H9 (cell line): ENCODE measurements around the gene ERCC6L. TPM values are rescaled to one million over a fixed set of nuclear protein-coding genes. Genes with fewer than 3 reads are reported as not detected.

ENCODE experiments used
- DNase-seq: peaks from one replicate; pipeline ENCODE4 v3.0.0-alpha.2; 2017
- H2AFZ ChIP-seq: one replicate; pipeline ENCODE4 v1.6.1; 2013; ENCODE audit warnings: mild to moderate bottlenecking, low read length, control low read depth, moderate library complexity
- H2AK5ac ChIP-seq: 2 replicates; pipeline ENCODE4 v1.6.1; 2013; ENCODE audit warnings: low read length, control low read depth, mixed read lengths; ENCODE audit not compliant: insufficient read length
- H2BK120ac ChIP-seq: one replicate; pipeline ENCODE4 v1.6.1; 2013; ENCODE audit warnings: low read depth, mild to moderate bottlenecking, low read length, control low read depth, inconsistent platforms; ENCODE audit not compliant: poor library complexity, severe bottlenecking
- H2BK12ac ChIP-seq: 2 replicates; pipeline ENCODE4 v1.6.1; 2013; ENCODE audit warnings: low read length, control low read depth, mixed read lengths, low read depth; ENCODE audit not compliant: insufficient read length
- H2BK15ac ChIP-seq: 2 replicates; pipeline ENCODE4 v1.6.1; 2013; ENCODE audit warnings: low read depth, low read length, control low read depth
- H2BK20ac ChIP-seq: one replicate; pipeline ENCODE4 v1.6.1; 2013; ENCODE audit warnings: low read depth, mild to moderate bottlenecking, low read length, control low read depth, inconsistent platforms; ENCODE audit not compliant: poor library complexity, severe bottlenecking
- H2BK5ac ChIP-seq: 2 replicates; pipeline ENCODE4 v1.6.1; 2013; ENCODE audit warnings: low read length, control low read depth, mixed read lengths; ENCODE audit not compliant: insufficient read length
- H3K14ac ChIP-seq: 2 replicates; pipeline ENCODE4 v1.6.1; 2013; ENCODE audit warnings: low read length, control low read depth; ENCODE audit not compliant: insufficient read depth
- H3K18ac ChIP-seq: 2 replicates; pipeline ENCODE4 v1.6.1; 2013; ENCODE audit warnings: low read depth, mild to moderate bottlenecking, mixed read lengths, low read length, control low read depth; ENCODE audit not compliant: insufficient read length
- H3K23ac ChIP-seq: 2 replicates; pipeline ENCODE4 v1.6.1; 2013; ENCODE audit warnings: low read length, control low read depth, mixed read lengths, low read depth; ENCODE audit not compliant: insufficient read length
- H3K23me2 ChIP-seq: 2 replicates; pipeline ENCODE4 v1.6.1; 2013; ENCODE audit warnings: low read depth, mild to moderate bottlenecking, mixed read lengths, low read length, control low read depth; ENCODE audit not compliant: insufficient read length, poor library complexity, severe bottlenecking
- H3K27ac ChIP-seq: 2 replicates; pipeline ENCODE4 v1.5.1; 2013; ENCODE audit warnings: low read length, control low read depth, mixed read lengths, low read depth; ENCODE audit not compliant: insufficient read length
- H3K27me3 ChIP-seq: 2 replicates; pipeline ENCODE4 v1.6.1; 2013; ENCODE audit warnings: low read length, control low read depth, inconsistent platforms; ENCODE audit not compliant: insufficient read depth
- H3K4ac ChIP-seq: 2 replicates; pipeline ENCODE4 v1.6.1; 2013; ENCODE audit warnings: low read depth, mild to moderate bottlenecking, control low read depth, inconsistent platforms, low read length, moderate library complexity
- H3K4me1 ChIP-seq: 2 replicates; pipeline ENCODE4 v1.6.1; 2013; ENCODE audit warnings: low read length, control low read depth, inconsistent platforms; ENCODE audit not compliant: insufficient read depth
- H3K4me2 ChIP-seq: 2 replicates; pipeline ENCODE4 v1.6.1; 2013; ENCODE audit warnings: low read length, control low read depth, mixed read lengths; ENCODE audit not compliant: insufficient read length, insufficient read depth
- H3K56ac ChIP-seq: 2 replicates; pipeline ENCODE4 v1.6.1; 2013; ENCODE audit warnings: low read depth, mild to moderate bottlenecking, mixed read lengths, low read length, control low read depth; ENCODE audit not compliant: insufficient read length
- H3K79me1 ChIP-seq: 2 replicates; pipeline ENCODE4 v1.6.1; 2013; ENCODE audit warnings: low read depth, mild to moderate bottlenecking, moderate library complexity, low read length, control low read depth, inconsistent platforms; ENCODE audit not compliant: insufficient read depth, poor library complexity, severe bottlenecking
- H3K79me2 ChIP-seq: 2 replicates; pipeline ENCODE4 v1.6.1; 2013; ENCODE audit warnings: low read length, control low read depth, inconsistent platforms; ENCODE audit not compliant: insufficient read depth
- H3K9ac ChIP-seq: 2 replicates; pipeline ENCODE4 v1.6.1; 2013; ENCODE audit warnings: low read length, control low read depth, mixed read lengths; ENCODE audit not compliant: insufficient read length; ENCODE audit errors: extremely low read depth
- H3K9me3 ChIP-seq: one replicate; pipeline ENCODE4 v1.6.1; 2013; ENCODE audit warnings: low read depth, low read length, inconsistent platforms; ENCODE audit not compliant: control insufficient read depth
- H3T11ph ChIP-seq: one replicate; pipeline ENCODE4 v1.6.1; 2013; ENCODE audit warnings: mild to moderate bottlenecking, low read length, control low read depth, inconsistent platforms
- H4K20me1 ChIP-seq: one replicate; pipeline ENCODE4 v1.6.1; 2013; ENCODE audit not compliant: control insufficient read depth, insufficient read length, insufficient read depth
- H4K5ac ChIP-seq: 2 replicates; pipeline ENCODE4 v1.6.1; 2013; ENCODE audit warnings: low read depth, mild to moderate bottlenecking, mixed read lengths, low read length, control low read depth; ENCODE audit not compliant: insufficient read length
- H4K8ac ChIP-seq: replicated peaks from 2 replicates; pipeline ENCODE4 v1.6.1; 2013; ENCODE audit warnings: low read length, control low read depth, mixed read lengths, low read depth; ENCODE audit not compliant: insufficient read length
- H4K91ac ChIP-seq: 2 replicates; pipeline ENCODE4 v1.6.1; 2013; ENCODE audit warnings: low read depth, mild to moderate bottlenecking, moderate library complexity, mixed read lengths, low read length, control low read depth; ENCODE audit not compliant: insufficient read length
- H3K27ac Mint-ChIP-seq, 3 experiments: 2 replicates in 2 of 3; 3 replicates in 1 of 3; pipeline ENCODE4 v1.8.0; 2020 to 2021; ENCODE audit warnings: mixed read lengths in 3 of 3, mild to moderate bottlenecking in 1 of 3, moderate library complexity in 1 of 3
- H3K27me3 Mint-ChIP-seq: 2 replicates; pipeline ENCODE4 v1.8.0; 2021; ENCODE audit warnings: low read depth, mild to moderate bottlenecking, moderate library complexity, mixed read lengths
- H3K36me3 Mint-ChIP-seq, 3 experiments: 2 replicates in 2 of 3; 3 replicates in 1 of 3; pipeline ENCODE4 v1.8.0; 2020 to 2021; ENCODE audit warnings: low read depth in 3 of 3, mixed read lengths in 3 of 3; ENCODE audit not compliant: insufficient read depth in 1 of 3
- H3K4me1 Mint-ChIP-seq, 2 experiments: 2 replicates each; pipeline ENCODE4 v1.8.0; 2020; ENCODE audit warnings: mixed read lengths in 2 of 2
- H3K4me3 Mint-ChIP-seq, 2 experiments: 2 replicates in 1 of 2; 3 replicates in 1 of 2; pipeline ENCODE4 v1.8.0; 2020 to 2021; ENCODE audit warnings: mild to moderate bottlenecking in 2 of 2, mixed read lengths in 2 of 2, moderate library complexity in 1 of 2
- H3K9me3 Mint-ChIP-seq, 2 experiments: 2 replicates in 1 of 2; 3 replicates in 1 of 2; pipeline ENCODE4 v1.8.0; 2020; ENCODE audit warnings: mild to moderate bottlenecking in 2 of 2, mixed read lengths in 2 of 2, moderate library complexity in 1 of 2
- WGBS: extraction: QIAGEN DNeasy Blood & Tissue Kit; methylation state at CpG from one replicate; pipeline ENCODE4 v1.1.7; 2013; ENCODE audit warnings: missing lambda C conversion rate, low lambda C conversion rate, mixed read lengths; ENCODE audit not compliant: insufficient read length; ENCODE audit errors: extremely low coverage; 5-methylcytosine and 5-hydroxymethylcytosine counted together
- total RNA-seq: library from RNA; stranded (reverse); gene quantifications from 2 replicates; pipeline ENCODE4 v1.2.1, GENCODE V29; 2021
- TF ChIP-seq, protein P1 (sequence below): fragments of 200-600 bp; sonication (generic); conservative IDR thresholded peaks from 3 replicates; pipeline ENCODE4 v1.8.0; 2021; ENCODE audit warnings: antibody characterized with exemption, mild to moderate bottlenecking

Gene ERCC6L
- total RNA-seq, 1 experiment from 2014 or later: 18.1 TPM

DNA sequence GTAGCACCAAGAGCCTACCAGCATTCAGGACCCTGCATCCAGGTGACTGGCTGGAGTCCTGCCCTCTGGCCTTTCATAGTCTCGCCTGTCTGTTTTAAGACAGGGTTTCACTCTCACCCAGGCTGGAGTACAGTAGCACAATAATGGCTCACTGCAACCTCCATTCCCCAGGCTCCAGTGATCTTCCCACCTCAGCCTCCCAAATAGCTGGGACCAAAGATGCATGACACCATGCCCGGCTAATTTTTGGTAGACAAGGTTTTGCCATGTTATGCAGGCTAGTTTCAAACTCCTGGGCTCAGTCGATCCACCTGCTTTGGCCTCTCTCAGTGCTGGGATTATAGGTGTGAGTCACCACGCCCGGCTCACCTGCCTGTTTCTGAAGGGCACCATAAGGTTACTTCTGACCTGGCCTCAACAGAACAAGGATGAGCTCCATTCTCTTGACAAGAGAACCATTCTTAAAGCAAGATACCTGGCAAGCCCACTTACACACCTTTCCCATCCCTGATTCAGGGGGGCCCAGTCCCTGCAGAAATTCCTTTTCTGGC is 31.6 kb upstream of the ERCC6L start:
- Histone ChIP-seq H4K20me1 (no peaks in the 10 kb centered on the region), H3K56ac (no peak overlapping the region), H3K27ac (no peak overlapping the region), H4K91ac (no peak overlapping the region), H2BK12ac (no peak overlapping the region), H4K8ac (no peak overlapping the region), H3K79me2 (no peaks in the 10 kb centered on the region), H2BK20ac (no peak overlapping the region), H2AFZ (no peak overlapping the region), H3K18ac (no peak overlapping the region), H2BK15ac (no peak overlapping the region), H3K14ac (no peak overlapping the region), H4K5ac (no peak overlapping the region), H3K79me1 (peaks cover 5% of the 10 kb centered on the region), H3K4me2 (no peak overlapping the region), H3K9ac (no peak overlapping the region), H2AK5ac (no peak overlapping the region), H3T11ph (no peak overlapping the region), H2BK120ac (no peak overlapping the region), H3K4me1 (no peaks in the 10 kb centered on the region; the same call in 1 of the 2 replicates), H2BK5ac (no peak overlapping the region), H3K23me2 (no peaks in the 10 kb centered on the region), H3K23ac (no peak overlapping the region), H3K9me3 (no peaks in the 10 kb centered on the region), H3K27me3 (no peaks in the 10 kb centered on the region), H3K4ac (no peak overlapping the region)
- Mint-ChIP-seq H3K9me3 (peaks cover 0 to under 1% of the 10 kb centered on the region in 2 experiments; a peak in 1 of 5 replicates), H3K27ac (no peak overlapping the region), H3K27me3 (no peaks in the 10 kb centered on the region), H3K4me1 (peaks cover 25 to 27% of the 10 kb centered on the region in 2 experiments), H3K36me3 (peaks cover 65 to 81% (median 76%) of the 10 kb centered on the region in 3 experiments), H3K4me3 (no peak overlapping the region)
- no CpG with 5 or more reads among the region's 5 CpGs for WGBS
- DNase-seq: no peak
- TF ChIP-seq, protein P1, sequence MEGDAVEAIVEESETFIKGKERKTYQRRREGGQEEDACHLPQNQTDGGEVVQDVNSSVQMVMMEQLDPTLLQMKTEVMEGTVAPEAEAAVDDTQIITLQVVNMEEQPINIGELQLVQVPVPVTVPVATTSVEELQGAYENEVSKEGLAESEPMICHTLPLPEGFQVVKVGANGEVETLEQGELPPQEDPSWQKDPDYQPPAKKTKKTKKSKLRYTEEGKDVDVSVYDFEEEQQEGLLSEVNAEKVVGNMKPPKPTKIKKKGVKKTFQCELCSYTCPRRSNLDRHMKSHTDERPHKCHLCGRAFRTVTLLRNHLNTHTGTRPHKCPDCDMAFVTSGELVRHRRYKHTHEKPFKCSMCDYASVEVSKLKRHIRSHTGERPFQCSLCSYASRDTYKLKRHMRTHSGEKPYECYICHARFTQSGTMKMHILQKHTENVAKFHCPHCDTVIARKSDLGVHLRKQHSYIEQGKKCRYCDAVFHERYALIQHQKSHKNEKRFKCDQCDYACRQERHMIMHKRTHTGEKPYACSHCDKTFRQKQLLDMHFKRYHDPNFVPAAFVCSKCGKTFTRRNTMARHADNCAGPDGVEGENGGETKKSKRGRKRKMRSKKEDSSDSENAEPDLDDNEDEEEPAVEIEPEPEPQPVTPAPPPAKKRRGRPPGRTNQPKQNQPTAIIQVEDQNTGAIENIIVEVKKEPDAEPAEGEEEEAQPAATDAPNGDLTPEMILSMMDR: no peak
